HG03354 (cell line): Measurements from ENCODE around the gene NAGS.
"Not testable (repeated sequence)": the region's sequence is repeated elsewhere in the genome, so short reads cannot be mapped to it uniquely, and the experiment has no call there.

ENCODE experiments used
- ATAC-seq: cut with Tn5 transposase; IDR thresholded peaks from one replicate; pipeline ENCODE4 v1.9.1; 2021; ENCODE audit warnings: mild to moderate bottlenecking; ENCODE audit not compliant: unreplicated experiment, poor library complexity, severe bottlenecking

Gene NAGS

GRCh38 chr17:43983515-43984411 lies 20.7 kb upstream of the NAGS start:
- no peak for ATAC-seq

GRCh38 chr17:43984521-43984920 lies 19.9 kb upstream of the NAGS start:
- no peak for ATAC-seq

- ATAC-seq: no peak
Observed at GRCh38 chr17:43986225-43986981, 18.0 kb upstream of the NAGS start.

- no peak for ATAC-seq
Observed at GRCh38 chr17:43987131-43988021, 17.0 kb upstream of the NAGS start.

GRCh38 chr17:43988301-43988700 lies 16.1 kb upstream of the NAGS start:
- no peak for ATAC-seq

GRCh38 chr17:43992641-43993040 lies 11.8 kb upstream of the NAGS start:
- ATAC-seq: no peak

- no peak for ATAC-seq
Observed at GRCh38 chr17:43994272-43995149, 9.9 kb upstream of the NAGS start.

- ATAC-seq: no peak
Observed at GRCh38 chr17:43995150-43995471, 9.3 kb upstream of the NAGS start.

- not testable (repeated sequence) for ATAC-seq
Observed at GRCh38 chr17:43997180-43997579, 7.2 kb upstream of the NAGS start.

- ATAC-seq: no peak
Observed at GRCh38 chr17:43998552-43998951, 5.9 kb upstream of the NAGS start.

GRCh38 chr17:43999024-43999423 lies 5.4 kb upstream of the NAGS start:
- no peak for ATAC-seq

- ATAC-seq: no peak
Observed at GRCh38 chr17:44000141-44000860, 4.1 kb upstream of the NAGS start.

- no peak for ATAC-seq
Observed at GRCh38 chr17:44000871-44001460, 3.5 kb upstream of the NAGS start.

- ATAC-seq: no peak
Observed at GRCh38 chr17:44001461-44001920, 2.9 kb upstream of the NAGS start.

GRCh38 chr17:44002141-44002848 lies 2.1 kb upstream of the NAGS start:
- ATAC-seq: no peak

- ATAC-seq: no peak
Observed at GRCh38 chr17:44004761-44005526, 522 bp downstream of the NAGS start.
